Measurements from ENCODE around the gene PEG3. TPM values are rescaled to one million over a fixed set of nuclear protein-coding genes. Genes with fewer than 3 reads are reported as not detected.

PEG3 gene
- total and polyA plus RNA-seq, 2 experiments from 2014 or later: not detected

DNA sequence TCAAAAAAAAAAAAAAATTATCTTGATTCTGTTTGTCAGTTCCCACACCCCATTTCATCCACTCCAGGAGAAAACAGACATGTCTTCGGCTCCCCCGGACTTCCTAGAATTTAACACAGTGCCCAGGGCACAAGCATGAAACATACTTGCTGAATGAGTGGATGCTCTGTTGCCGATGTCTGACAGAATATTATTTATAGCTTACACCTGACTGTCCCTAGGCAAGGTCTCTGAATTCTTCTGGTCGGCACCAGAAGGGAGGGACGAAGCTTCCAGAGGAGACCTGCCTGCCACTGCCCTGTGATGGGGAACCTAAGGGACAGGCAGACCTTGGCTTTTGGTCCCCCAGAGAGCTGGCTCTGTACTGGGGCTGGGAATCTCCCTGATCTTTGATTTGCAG lies 43.9 kb upstream of the PEG3 start (continued):
- TF ChIP-seq, protein P1, sequence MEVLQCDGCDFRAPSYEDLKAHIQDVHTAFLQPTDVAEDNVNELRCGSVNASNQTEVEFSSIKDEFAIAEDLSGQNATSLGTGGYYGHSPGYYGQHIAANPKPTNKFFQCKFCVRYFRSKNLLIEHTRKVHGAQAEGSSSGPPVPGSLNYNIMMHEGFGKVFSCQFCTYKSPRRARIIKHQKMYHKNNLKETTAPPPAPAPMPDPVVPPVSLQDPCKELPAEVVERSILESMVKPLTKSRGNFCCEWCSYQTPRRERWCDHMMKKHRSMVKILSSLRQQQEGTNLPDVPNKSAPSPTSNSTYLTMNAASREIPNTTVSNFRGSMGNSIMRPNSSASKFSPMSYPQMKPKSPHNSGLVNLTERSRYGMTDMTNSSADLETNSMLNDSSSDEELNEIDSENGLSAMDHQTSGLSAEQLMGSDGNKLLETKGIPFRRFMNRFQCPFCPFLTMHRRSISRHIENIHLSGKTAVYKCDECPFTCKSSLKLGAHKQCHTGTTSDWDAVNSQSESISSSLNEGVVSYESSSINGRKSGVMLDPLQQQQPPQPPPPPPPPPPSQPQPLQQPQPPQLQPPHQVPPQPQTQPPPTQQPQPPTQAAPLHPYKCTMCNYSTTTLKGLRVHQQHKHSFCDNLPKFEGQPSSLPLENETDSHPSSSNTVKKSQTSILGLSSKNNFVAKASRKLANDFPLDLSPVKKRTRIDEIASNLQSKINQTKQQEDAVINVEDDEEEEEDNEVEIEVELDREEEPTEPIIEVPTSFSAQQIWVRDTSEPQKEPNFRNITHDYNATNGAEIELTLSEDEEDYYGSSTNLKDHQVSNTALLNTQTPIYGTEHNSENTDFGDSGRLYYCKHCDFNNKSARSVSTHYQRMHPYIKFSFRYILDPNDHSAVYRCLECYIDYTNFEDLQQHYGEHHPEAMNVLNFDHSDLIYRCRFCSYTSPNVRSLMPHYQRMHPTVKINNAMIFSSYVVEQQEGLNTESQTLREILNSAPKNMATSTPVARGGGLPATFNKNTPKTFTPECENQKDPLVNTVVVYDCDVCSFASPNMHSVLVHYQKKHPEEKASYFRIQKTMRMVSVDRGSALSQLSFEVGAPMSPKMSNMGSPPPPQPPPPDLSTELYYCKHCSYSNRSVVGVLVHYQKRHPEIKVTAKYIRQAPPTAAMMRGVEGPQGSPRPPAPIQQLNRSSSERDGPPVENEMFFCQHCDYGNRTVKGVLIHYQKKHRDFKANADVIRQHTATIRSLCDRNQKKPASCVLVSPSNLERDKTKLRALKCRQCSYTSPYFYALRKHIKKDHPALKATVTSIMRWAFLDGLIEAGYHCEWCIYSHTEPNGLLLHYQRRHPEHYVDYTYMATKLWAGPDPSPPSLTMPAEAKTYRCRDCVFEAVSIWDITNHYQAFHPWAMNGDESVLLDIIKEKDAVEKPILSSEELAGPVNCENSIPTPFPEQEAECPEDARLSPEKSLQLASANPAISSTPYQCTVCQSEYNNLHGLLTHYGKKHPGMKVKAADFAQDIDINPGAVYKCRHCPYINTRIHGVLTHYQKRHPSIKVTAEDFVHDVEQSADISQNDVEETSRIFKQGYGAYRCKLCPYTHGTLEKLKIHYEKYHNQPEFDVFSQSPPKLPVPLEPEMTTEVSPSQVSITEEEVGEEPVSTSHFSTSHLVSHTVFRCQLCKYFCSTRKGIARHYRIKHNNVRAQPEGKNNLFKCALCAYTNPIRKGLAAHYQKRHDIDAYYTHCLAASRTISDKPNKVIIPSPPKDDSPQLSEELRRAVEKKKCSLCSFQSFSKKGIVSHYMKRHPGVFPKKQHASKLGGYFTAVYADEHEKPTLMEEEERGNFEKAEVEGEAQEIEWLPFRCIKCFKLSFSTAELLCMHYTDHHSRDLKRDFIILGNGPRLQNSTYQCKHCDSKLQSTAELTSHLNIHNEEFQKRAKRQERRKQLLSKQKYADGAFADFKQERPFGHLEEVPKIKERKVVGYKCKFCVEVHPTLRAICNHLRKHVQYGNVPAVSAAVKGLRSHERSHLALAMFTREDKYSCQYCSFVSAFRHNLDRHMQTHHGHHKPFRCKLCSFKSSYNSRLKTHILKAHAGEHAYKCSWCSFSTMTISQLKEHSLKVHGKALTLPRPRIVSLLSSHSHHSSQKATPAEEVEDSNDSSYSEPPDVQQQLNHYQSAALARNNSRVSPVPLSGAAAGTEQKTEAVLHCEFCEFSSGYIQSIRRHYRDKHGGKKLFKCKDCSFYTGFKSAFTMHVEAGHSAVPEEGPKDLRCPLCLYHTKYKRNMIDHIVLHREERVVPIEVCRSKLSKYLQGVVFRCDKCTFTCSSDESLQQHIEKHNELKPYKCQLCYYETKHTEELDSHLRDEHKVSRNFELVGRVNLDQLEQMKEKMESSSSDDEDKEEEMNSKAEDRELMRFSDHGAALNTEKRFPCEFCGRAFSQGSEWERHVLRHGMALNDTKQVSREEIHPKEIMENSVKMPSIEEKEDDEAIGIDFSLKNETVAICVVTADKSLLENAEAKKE (CRISPR knock-in tag; IDR thresholded peaks at IDR 0.05): no peak
- TF ChIP-seq, protein P2, sequence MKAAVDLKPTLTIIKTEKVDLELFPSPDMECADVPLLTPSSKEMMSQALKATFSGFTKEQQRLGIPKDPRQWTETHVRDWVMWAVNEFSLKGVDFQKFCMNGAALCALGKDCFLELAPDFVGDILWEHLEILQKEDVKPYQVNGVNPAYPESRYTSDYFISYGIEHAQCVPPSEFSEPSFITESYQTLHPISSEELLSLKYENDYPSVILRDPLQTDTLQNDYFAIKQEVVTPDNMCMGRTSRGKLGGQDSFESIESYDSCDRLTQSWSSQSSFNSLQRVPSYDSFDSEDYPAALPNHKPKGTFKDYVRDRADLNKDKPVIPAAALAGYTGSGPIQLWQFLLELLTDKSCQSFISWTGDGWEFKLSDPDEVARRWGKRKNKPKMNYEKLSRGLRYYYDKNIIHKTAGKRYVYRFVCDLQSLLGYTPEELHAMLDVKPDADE (IDR thresholded peaks at IDR 0.05): no peak
- TF ChIP-seq ZNF331 (CRISPR knock-in tag; IDR thresholded peaks at IDR 0.05; ENCODE audit: low read depth) (no peak), ZNF114 (CRISPR knock-in tag; IDR thresholded peaks at IDR 0.05) (no peak), EZH2 (IDR thresholded peaks at IDR 0.05; ENCODE audit: low read depth, unreplicated experiment) (no peak), POLR2AphosphoS5 (IDR thresholded peaks at IDR 0.05; ENCODE audit: low read depth) (no peak), JUNB (IDR thresholded peaks at IDR 0.05; ENCODE audit: unreplicated experiment) (no peak), NANOG (IDR thresholded peaks at IDR 0.05; ENCODE audit: borderline replicate concordance) (no peak), EZH2phosphoT487 (IDR thresholded peaks at IDR 0.05; ENCODE audit: unreplicated experiment) (no peak), STAT1 (IDR thresholded peaks at IDR 0.05; ENCODE audit: unreplicated experiment) (no peak)
- TF ChIP-seq, protein P3, sequence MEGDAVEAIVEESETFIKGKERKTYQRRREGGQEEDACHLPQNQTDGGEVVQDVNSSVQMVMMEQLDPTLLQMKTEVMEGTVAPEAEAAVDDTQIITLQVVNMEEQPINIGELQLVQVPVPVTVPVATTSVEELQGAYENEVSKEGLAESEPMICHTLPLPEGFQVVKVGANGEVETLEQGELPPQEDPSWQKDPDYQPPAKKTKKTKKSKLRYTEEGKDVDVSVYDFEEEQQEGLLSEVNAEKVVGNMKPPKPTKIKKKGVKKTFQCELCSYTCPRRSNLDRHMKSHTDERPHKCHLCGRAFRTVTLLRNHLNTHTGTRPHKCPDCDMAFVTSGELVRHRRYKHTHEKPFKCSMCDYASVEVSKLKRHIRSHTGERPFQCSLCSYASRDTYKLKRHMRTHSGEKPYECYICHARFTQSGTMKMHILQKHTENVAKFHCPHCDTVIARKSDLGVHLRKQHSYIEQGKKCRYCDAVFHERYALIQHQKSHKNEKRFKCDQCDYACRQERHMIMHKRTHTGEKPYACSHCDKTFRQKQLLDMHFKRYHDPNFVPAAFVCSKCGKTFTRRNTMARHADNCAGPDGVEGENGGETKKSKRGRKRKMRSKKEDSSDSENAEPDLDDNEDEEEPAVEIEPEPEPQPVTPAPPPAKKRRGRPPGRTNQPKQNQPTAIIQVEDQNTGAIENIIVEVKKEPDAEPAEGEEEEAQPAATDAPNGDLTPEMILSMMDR (conservative IDR thresholded peaks at IDR 0.05; ENCODE audit: low read depth in 2 of 2): no peak
